T-helper 9 cell (primary cell): Measurements from ENCODE around the gene OR2M2.

Experiments
- DNase-seq: peaks from one replicate; pipeline ENCODE4 v3.0.0-alpha.2; 2020
- total RNA-seq, 2 donors: gene quantifications; one replicate each; lab custom pipeline; 2026; lab: John Stamatoyannopoulos, UW

The OR2M2 gene, protein sequence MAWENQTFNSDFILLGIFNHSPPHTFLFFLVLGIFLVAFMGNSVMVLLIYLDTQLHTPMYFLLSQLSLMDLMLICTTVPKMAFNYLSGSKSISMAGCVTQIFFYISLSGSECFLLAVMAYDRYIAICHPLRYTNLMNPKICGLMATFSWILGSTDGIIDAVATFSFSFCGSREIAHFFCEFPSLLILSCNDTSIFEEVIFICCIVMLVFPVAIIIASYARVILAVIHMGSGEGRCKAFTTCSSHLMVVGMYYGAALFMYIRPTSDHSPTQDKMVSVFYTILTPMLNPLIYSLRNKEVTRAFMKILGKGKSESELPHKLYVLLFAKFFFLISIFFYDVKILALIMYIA
- total RNA-seq = 0 reads per million in 2 donors

GRCh38 chr1:248174521-248174920, at the start of gene OR2M2:
Gene OR2M2, plus strand, starts transcription at chr1:248174821. Its CDS starts 5,165 bp downstream, at chr1:248179986.
- DNase-seq = no peak

GRCh38 chr1:248127653-248128052, 47.0 kb upstream of the OR2M2 start:
- DNase-seq = no peak

DNA sequence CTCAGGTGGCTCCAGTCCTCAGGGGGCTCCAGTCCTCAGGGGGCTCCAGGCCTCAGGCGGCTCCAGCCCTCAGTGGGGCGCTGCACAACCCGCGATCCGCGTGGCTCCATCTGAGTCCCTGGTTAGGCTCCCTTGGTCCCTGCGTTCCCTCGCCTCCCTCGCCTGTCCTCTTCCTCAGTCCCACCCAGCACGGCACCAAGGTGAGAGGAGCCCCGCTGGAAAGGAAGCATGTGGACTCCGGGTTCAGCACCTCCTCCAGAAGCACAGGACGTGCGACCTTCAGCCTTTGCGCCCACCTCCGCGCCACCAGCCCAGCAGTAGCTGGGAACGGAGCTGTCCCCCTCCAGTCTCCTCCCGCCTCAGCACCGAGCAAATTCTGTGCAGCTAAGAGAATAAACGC, 37.8 kb upstream of the OR2M2 start:
- DNase-seq = no peak

GRCh38 chr1:248140846-248141245, 33.8 kb upstream of the OR2M2 start:
- DNase-seq = no peak

DNA sequence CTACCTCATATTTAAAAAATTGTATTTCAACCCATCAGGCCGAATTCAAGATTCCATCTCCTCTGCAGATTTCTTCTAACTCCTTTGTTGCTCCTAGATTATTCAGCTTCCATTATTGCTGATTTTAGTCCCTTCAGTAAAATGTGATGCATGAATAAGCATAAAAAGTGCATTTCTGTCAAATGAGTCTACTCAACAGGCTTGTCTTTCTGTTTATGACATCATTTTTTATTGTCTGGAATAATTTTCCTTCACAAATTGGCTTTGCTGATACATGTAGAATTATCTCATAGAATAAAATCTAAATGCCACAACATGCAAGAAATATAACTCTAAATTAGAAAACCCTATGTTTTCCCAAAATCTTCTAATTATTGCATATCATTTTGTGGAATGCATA, 31.3 kb upstream of the OR2M2 start:
- DNase-seq = no peak

DNA sequence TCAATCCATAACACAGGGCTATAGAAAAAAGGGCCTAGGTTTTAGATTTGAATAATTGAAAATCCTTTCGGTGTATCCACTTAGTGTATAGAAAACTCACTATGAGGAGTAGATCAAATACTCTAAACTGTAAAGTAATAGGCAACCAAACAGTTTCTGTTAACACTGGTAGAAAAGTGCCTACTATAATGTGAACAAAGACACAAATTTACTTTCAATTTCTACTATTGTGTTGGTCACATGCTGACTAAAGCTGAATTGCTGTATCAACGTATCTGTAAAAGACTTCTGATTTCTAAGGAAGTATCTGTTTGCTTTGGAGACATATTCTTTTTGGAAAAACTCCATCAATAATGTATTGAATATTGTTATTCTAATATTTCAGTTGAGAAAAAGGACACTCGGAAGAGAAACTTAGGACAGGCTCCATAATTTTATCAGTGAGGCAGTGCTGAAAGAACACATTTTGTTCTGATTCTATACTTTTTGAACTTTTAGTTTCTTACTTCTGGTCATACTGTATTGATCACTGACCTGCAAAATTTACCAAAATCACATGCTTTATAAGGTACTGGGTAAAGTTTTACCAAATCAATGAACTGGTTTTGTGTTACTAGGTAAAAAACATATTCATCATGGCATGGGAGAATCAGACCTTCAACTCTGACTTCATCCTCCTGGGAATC, 30.0 kb upstream of the OR2M2 start, which contains the start of gene OR2M5:
TSS of gene OR2M5 (plus strand) at position 636 of the 686 bp plus-strand sequence. CDS start at position 636, 0 bp downstream.
- no peak for DNase-seq

- DNase-seq = no peak
Measured at GRCh38 chr1:248152056-248152827, 22.4 kb upstream of the OR2M2 start.

DNA sequence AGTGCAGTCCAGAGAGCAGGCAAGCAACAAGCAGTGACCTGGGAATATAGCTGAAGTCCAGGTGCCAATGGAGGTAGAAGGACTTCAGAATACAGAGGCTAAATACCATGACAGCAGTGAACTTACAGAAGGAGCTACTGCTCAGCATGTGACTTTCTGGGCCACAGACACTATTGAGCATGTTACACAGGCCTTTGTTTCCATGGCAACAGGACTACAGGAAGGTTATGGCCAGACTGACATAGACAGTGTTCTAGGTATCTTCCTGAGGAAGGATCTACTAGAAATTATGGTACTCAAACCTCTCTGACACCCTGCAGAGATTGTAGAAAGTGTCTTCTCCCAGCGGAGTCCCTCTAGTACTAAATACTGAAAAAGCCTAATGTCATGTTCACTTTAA, 18.7 kb upstream of the OR2M2 start:
- DNase-seq = no peak

GRCh38 chr1:248158758-248159157, 15.9 kb upstream of the OR2M2 start:
- DNase-seq = no peak

- no peak for DNase-seq
Measured at GRCh38 chr1:248164031-248164430, 10.6 kb upstream of the OR2M2 start.

DNA sequence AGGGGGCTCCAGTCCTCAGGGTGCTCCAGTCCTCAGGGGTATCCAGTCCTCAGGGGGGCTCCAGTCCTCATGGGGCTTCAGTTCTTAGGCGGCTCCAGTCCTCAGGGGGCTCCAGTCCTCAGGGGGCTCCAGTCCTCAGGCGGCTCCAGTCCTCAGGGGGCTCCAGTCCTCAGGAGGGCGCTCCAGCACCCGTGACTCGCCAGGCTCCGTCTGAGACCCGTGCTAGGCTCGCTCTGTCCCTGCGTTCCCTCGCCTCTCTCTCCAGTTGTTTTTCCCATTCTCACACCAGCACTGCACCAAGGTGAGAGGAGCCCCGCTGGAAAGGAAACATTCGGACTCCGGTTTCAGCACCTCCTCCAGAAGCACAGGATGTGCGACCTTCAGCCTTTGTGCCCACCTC, 9.4 kb upstream of the OR2M2 start:
- DNase-seq = no peak

GRCh38 chr1:248183996-248184395, 9.4 kb downstream of the OR2M2 start:
- DNase-seq = no peak

GRCh38 chr1:248187363-248187762, 12.7 kb downstream of the OR2M2 start:
- no peak for DNase-seq

DNA sequence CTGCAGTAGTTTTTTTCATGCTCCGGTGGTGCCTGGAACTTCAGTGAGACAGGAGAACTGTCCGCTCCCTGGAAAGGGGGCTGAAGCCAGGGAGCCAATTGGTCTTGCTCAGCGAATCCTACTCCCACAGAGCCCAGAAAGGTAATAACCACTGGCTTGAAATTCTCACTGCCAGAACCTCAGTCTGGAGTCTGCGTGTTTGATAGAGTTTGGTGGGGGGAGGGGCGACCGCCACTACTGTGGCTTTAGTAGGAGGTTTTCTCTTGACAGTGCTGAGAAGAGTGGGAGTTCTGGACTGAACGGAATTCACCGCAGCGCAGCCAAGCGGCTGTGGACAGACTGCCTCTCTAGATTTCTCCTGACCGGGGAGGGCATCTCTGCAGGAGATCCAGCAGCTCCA, 14.4 kb downstream of the OR2M2 start:
- DNase-seq = no peak

- no peak for DNase-seq
Measured at GRCh38 chr1:248194117-248194516, 19.5 kb downstream of the OR2M2 start.

DNA sequence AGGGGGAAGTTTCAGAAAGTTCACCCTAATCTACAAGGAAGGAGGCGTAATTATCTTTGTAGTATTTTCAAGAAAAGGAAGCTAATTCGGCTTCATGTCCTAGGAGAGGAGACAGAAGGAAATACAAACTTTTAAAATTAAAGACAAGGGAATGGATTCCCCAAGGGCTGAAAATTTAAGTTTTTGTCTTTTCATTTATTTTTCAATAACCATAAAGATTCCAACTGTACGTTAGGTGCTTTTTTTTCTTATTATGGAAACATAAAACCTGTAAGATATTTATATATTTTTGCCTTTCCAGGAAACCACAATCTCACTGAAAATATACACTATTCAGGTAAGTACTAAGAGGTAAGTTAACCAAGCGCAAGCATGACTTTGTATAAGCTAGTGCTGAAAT, 22.3 kb downstream of the OR2M2 start, which contains the start of gene OR2M3:
TSS of gene OR2M3 (plus strand) at position 301 of the 400 bp plus-strand sequence. CDS start 5,803 bp downstream, outside the sequence.
- DNase-seq = no peak

DNA sequence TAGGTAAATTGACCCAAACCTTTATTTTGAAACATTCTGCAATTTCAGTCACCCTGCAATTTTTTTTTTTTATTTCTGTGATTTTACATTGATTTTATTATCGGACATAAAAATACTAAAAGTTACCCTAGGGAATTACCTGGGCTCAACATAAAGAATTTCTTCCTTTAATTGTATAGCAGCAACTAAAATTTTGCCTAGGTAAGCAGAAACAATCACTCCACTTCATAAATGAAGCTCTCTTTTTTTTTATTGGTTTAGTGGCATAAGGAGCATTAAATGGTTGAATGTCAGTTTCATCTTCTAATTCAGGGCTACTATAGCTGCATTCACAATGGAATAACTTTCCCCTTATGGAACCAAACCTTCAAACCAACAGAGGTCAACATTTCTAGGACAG, 41.3 kb downstream of the OR2M2 start:
- DNase-seq = no peak

GRCh38 chr1:248225537-248225936, 50.9 kb downstream of the OR2M2 start:
- DNase-seq = no peak

DNA sequence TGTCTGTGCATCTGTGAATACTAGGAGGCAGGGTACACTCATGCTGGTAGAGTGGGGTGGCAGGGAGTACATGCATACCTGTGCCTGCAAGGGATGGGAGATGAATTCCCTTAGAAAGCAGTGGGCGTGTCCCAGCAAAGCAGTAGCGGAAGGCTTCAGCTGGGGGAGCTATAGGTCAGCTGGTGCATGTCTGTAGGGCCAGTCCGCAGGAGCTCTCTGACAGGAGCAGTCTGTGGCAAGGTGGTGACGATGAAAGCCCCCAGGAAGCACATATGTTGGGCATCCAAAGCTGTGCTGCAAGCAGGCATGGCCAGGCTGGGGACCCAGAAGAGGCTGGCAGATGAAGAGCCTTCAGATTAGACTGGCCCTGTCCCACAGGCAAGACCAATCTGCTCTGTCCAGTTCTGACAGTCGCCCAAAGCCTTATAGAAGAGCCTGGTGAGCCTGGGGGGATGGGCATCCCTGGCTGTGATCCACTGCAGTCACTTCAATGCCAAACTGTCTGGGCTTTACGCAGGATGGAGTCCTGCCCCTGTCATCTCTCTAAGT, 54.8 kb downstream of the OR2M2 start:
- no peak for DNase-seq
